Cardiac muscle cell (in vitro differentiated cells and primary cell): ENCODE measurements around the gene ZNF654. TPM values are rescaled to one million over a fixed set of nuclear protein-coding genes. Genes with fewer than 3 reads are reported as not detected.

Experiments
- DNase-seq, 2 donors: peaks; one replicate each; pipeline versions ENCODE4 v3.0.0 to v3.0.0-alpha.2; 2010 to 2017; ENCODE audit warnings: low read depth in 1 of 2, low spot score in 1 of 2
- H3K27ac ChIP-seq: fragments of 200-600 bp; sonication (generic); 2 replicates; pipeline ENCODE4 v1.5.1; 2016
- H3K27me3 ChIP-seq: fragments of 200-600 bp; sonication (generic); 2 replicates; pipeline ENCODE4 v1.6.0; 2016; ENCODE audit warnings: control low read depth
- H3K36me3 ChIP-seq: fragments of 200-600 bp; sonication (generic); 2 replicates; pipeline ENCODE4 v1.5.1; 2016; ENCODE audit warnings: control low read depth
- H3K4me1 ChIP-seq: fragments of 200-600 bp; sonication (generic); 2 replicates; pipeline ENCODE4 v1.8.1; 2017; ENCODE audit warnings: low read depth, mild to moderate bottlenecking, mixed run types
- H3K4me3 ChIP-seq: fragments of 200-600 bp; sonication (generic); 2 replicates; pipeline ENCODE4 v1.5.1; 2016; ENCODE audit warnings: mild to moderate bottlenecking
- H3K9me3 ChIP-seq: fragments of 200-600 bp; sonication (generic); 2 replicates; pipeline ENCODE4 v1.5.1; 2017; ENCODE audit warnings: low read depth, mild to moderate bottlenecking, control low read depth
- polyA plus RNA-seq: library from polyadenylated mRNA; unstranded; fragments of >200 nt; fragmentation: Nextera tagmentation; extraction: Ambion mirVana; gene quantifications from 2 replicates; pipeline ENCODE4 v1.2.1, GENCODE V29; 2016
- total RNA-seq: library from RNA; depleted of rRNA; stranded (reverse); fragments of >200 nt; gene quantifications from 2 replicates; pipeline ENCODE4 v1.2.3, GENCODE V29; 2016
- TF ChIP-seq, protein P1 (sequence below): IDR thresholded peaks from 2 replicates; pipeline ENCODE4 v1.5.1; 2012; ENCODE audit warnings: low read depth, mild to moderate bottlenecking, low read length

Gene ZNF654
- total and polyA plus RNA-seq, 2 experiments from 2014 or later: 12.0 to 13.1 TPM

DNA sequence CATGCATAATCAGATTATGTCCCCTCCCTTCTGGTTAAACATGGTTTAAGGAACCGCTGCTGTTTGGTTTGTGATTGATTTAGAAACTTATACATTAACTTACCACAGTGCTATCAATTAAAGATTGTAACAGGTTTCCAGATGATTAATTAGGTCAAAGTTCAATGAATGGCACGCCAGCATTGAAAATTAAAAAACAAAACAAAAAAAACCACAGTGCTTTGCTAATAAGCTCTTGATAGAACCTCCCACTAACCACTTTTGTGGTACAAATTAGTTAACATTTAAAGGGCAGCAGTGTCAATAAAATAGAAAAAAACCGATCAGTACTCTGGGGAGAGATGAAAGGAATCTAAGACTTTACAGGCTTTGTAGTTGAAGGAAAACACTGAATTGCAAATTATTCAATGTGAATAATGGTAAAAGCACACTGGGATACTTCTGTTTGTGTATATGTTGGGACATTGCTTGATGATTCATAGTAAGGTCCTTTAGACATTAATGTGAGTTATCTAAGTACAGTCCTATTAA is 83.1 kb downstream of the ZNF654 start:
- no peak overlapping the region for H3K27ac ChIP-seq
- TF ChIP-seq, protein P1, sequence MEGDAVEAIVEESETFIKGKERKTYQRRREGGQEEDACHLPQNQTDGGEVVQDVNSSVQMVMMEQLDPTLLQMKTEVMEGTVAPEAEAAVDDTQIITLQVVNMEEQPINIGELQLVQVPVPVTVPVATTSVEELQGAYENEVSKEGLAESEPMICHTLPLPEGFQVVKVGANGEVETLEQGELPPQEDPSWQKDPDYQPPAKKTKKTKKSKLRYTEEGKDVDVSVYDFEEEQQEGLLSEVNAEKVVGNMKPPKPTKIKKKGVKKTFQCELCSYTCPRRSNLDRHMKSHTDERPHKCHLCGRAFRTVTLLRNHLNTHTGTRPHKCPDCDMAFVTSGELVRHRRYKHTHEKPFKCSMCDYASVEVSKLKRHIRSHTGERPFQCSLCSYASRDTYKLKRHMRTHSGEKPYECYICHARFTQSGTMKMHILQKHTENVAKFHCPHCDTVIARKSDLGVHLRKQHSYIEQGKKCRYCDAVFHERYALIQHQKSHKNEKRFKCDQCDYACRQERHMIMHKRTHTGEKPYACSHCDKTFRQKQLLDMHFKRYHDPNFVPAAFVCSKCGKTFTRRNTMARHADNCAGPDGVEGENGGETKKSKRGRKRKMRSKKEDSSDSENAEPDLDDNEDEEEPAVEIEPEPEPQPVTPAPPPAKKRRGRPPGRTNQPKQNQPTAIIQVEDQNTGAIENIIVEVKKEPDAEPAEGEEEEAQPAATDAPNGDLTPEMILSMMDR: no peak
- H3K27me3 ChIP-seq: no peaks in the 10 kb centered on the region
- peaks cover 25% of the 10 kb centered on the region for H3K36me3 ChIP-seq
- no peaks in the 10 kb centered on the region for H3K4me1 ChIP-seq
- no peaks in the 10 kb centered on the region for H3K9me3 ChIP-seq
- no peak overlapping the region for H3K4me3 ChIP-seq
- DNase-seq: peak in 1 of 2 donors; percentile 26

DNA sequence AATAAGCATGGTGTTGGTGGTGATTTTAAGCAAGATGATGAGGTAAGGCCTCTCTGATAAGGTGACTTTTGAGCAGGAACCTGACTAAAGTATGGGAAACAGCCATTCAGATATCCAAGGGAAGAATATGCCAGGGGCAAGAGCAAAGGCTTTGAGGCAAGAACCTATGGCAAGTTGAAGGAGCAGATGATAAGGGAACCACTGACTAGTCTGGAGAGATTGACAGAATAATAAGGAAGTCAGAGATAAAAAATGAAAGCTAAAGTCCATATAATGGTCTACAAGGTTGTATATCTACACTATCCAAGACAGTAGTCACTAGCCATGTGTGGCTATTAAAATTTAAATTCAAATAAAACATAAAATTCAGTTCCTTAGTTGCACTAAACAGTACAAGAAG is 88.2 kb downstream of the ZNF654 start:
- no peak for DNase-seq
- TF ChIP-seq, protein P1: no peak
- Histone ChIP-seq H3K27me3 (no peaks in the 10 kb centered on the region), H3K36me3 (no peaks in the 10 kb centered on the region), H3K27ac (no peak overlapping the region), H3K4me3 (no peak overlapping the region), H3K9me3 (no peaks in the 10 kb centered on the region), H3K4me1 (peaks cover 7% of the 10 kb centered on the region)

DNA sequence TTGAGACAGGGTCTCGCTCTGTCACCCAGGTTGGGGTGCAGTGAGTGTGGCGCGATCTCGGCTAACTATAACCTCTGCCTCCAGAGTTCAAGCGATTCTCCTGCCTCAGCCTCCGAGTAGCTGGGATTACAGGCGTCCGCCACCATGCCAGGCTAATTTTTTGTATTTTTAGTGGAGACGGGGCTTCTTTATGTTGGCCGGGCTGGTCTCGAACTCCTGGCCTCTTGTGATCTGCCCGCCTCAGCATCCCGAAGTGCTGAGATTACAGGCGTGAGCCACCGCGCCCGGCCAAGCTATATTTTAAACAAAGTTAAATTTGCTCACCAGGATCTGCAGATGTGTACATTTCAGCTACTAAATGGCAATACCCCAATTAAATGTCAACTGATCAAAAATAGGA is 89.6 kb downstream of the ZNF654 start:
- no peaks in the 10 kb centered on the region for H3K36me3 ChIP-seq
- TF ChIP-seq, protein P1: no peak
- H3K4me3 ChIP-seq: peak overlapping the region; percentile 55
- DNase-seq: no peak
- no peaks in the 10 kb centered on the region for H3K27me3 ChIP-seq
- peaks cover 7% of the 10 kb centered on the region for H3K4me1 ChIP-seq
- no peak overlapping the region for H3K27ac ChIP-seq
- no peaks in the 10 kb centered on the region for H3K9me3 ChIP-seq

DNA sequence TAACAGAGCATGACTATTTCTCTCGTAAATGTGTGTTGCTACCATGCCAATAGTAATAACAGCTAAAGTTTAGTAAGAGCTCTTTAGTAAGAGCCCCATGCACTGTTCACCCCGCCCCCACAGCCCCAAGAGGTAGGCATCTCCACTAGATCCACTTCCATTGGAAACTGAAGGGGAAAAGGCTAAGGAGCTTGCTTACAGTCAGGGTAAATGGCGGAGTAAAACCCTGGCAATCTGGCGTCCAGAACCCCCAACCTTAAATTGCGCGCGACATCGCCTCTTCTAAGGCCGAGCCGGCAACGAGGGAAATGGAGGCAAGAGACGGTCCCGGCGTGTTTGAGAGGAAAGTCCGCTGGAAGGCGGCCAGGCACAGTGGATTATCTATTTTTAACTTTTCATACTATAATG is 90.0 kb downstream of the ZNF654 start:
- Histone ChIP-seq H3K9me3 (no peaks in the 10 kb centered on the region), H3K4me1 (peaks cover 7% of the 10 kb centered on the region), H3K4me3 (peak overlapping the region; percentile 55), H3K27me3 (no peaks in the 10 kb centered on the region), H3K27ac (peak overlapping the region; percentile 83), H3K36me3 (peaks cover 4% of the 10 kb centered on the region)
- DNase-seq: no peak
- TF ChIP-seq, protein P1: no peak

DNA sequence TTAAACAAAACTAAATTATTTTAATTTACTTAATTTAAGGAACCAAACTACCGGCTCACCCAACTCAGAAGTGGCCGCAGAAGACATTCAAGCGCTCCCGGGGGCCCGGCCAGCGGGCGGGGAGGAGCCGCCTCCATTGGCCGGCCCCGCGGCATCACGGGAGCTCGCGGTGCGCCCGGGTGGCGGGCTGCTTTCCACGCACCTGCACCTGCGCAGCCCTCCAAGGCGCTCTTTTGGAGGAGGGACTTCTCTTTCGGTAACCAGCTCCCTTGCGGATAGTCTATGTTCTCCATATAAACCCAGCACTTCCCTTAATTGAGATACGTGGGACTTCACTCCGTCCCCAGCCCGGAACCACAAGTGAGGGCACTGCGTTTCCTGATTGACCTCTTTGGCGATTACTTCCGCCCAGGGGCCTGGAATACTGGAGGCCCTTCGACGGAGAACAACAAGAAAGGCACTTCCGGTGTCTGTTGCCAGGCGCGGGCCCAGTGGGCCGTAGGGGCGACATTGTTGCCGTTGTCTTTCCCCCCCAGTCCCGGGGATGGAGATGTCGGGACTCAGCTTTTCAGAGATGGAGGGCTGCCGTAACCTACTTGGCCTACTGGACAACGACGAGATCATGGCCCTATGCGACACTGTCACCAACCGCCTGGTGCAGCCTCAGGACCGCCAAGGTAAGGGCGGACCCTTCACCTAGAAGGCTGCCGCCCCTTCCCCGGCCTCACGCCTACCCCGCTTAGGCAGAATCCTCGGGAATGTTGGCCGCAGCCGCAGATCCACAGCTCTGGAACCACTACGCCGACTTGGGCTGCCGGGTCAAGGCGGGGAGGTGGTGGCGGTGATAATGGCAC is 90.7 kb downstream of the ZNF654 start, which contains the start of gene C3orf38:
TSS of gene C3orf38 (plus strand) at position 451 of the 854 bp plus-strand sequence. CDS start at position 545, 94 bp downstream.
- peak; percentile 91 to 94 for DNase-seq
- peaks cover 7% of the 10 kb centered on the region for H3K4me1 ChIP-seq
- TF ChIP-seq, protein P1: no peak
- H3K27me3 ChIP-seq: no peaks in the 10 kb centered on the region
- H3K9me3 ChIP-seq: no peaks in the 10 kb centered on the region
- H3K36me3 ChIP-seq: peaks cover 8% of the 10 kb centered on the region
- H3K27ac ChIP-seq: peak within 1 kb of the TSS; percentile 83
- H3K4me3 ChIP-seq: peak within 1 kb of the TSS; percentile 55
